ENCODE measurements around the gene ENAH.
A peak's percentile ranks its signal among the peaks of the same experiment; 100 is the strongest.
"Not testable (repeated sequence)": the region's sequence is repeated elsewhere in the genome, so short reads cannot be mapped to it uniquely, and the experiment has no call there.

The ENAH gene

GRCh38 chr1:225485226-225485625, 167.7 kb downstream of the ENAH start:
- no peak for DNase-seq

GRCh38 chr1:225484657-225485214, 168.2 kb downstream of the ENAH start:
- DNase-seq, result no peak

GRCh38 chr1:225483818-225484656, 168.9 kb downstream of the ENAH start:
- no peak for DNase-seq

GRCh38 chr1:225482421-225482950, 170.4 kb downstream of the ENAH start:
- no peak for DNase-seq

- DNase-seq, result no peak
Measured at GRCh38 chr1:225481738-225482137, 171.2 kb downstream of the ENAH start.

GRCh38 chr1:225480825-225481434, 172.0 kb downstream of the ENAH start:
- peak in 1 of 2 donors; percentile 40 for DNase-seq

GRCh38 chr1:225479996-225480720, 172.8 kb downstream of the ENAH start:
- DNase-seq, result no peak

GRCh38 chr1:225479341-225479740, 173.6 kb downstream of the ENAH start:
- no peak for DNase-seq

- no peak for DNase-seq
Measured at GRCh38 chr1:225477296-225477911, 175.5 kb downstream of the ENAH start.

GRCh38 chr1:225476538-225476988, 176.4 kb downstream of the ENAH start:
- no peak for DNase-seq

- DNase-seq, result no peak
Measured at GRCh38 chr1:225476100-225476511, 176.8 kb downstream of the ENAH start.

GRCh38 chr1:225474986-225475820, 177.7 kb downstream of the ENAH start:
- DNase-seq, result peak; percentile 52 to 66

GRCh38 chr1:225474439-225474985, 178.4 kb downstream of the ENAH start:
- DNase-seq, result no peak

GRCh38 chr1:225473676-225474438, 179.1 kb downstream of the ENAH start:
- DNase-seq, result not testable (repeated sequence)

- not testable (repeated sequence) for DNase-seq
Measured at GRCh38 chr1:225473266-225473665, 179.7 kb downstream of the ENAH start.

GRCh38 chr1:225471453-225472301, 181.2 kb downstream of the ENAH start:
- no peak for DNase-seq

GRCh38 chr1:225471109-225471452, 181.8 kb downstream of the ENAH start:
- DNase-seq, result no peak

- DNase-seq, result no peak
Measured at GRCh38 chr1:225470211-225471108, 182.5 kb downstream of the ENAH start.
